ENCODE data around the gene MRPL55.

MRPL55 gene

GRCh38 chr1:228150120-228150460 lies 41.0 kb upstream of the MRPL55 start:
- no peaks in the 10 kb centered on the region for H3K27me3 ChIP-seq (ENCODE audit: insufficient read depth, poor library complexity, severe bottlenecking)
- no peak overlapping the region for H3K27ac ChIP-seq (replicated peaks)
- no peak for TF ChIP-seq SPI1 (IDR thresholded peaks at IDR 0.05; ENCODE audit: borderline replicate concordance, low read depth)
- no peak for TF ChIP-seq GABPA (IDR thresholded peaks at IDR 0.05; ENCODE audit: low read depth)
- no peak for TF ChIP-seq POLR2AphosphoS5 (IDR thresholded peaks at IDR 0.05; ENCODE audit: low read depth)
- TF ChIP-seq REST (IDR thresholded peaks at IDR 0.05; ENCODE audit: insufficient replicate concordance, low read depth): no peak
- no peak for TF ChIP-seq CTCF (IDR thresholded peaks at IDR 0.05; ENCODE audit: insufficient read depth, low read length)
- H3K4me3 ChIP-seq (replicated peaks; ENCODE audit: insufficient read depth, low read length): no peak overlapping the region
- no peak for DNase-seq (ENCODE audit: low read depth in 1 of 2, low spot score in 1 of 2)

GRCh38 chr1:228149406-228150119 lies 40.5 kb upstream of the MRPL55 start, which contains the start of gene GJC2:
TSS of gene GJC2 (plus strand) at chr1:228149930. CDS start at chr1:228157759, 7,829 bp downstream.
- no peak for DNase-seq (ENCODE audit: low read depth in 1 of 2, low spot score in 1 of 2)
- no peaks in the 10 kb centered on the region for H3K27me3 ChIP-seq (ENCODE audit: insufficient read depth, poor library complexity, severe bottlenecking)
- H3K4me3 ChIP-seq (replicated peaks; ENCODE audit: insufficient read depth, low read length): no peak within 1 kb of the TSS
- H3K27ac ChIP-seq (replicated peaks): no peak within 1 kb of the TSS
- TF ChIP-seq REST (IDR thresholded peaks at IDR 0.05; ENCODE audit: insufficient replicate concordance, low read depth) (no peak), CTCF (IDR thresholded peaks at IDR 0.05; ENCODE audit: insufficient read depth, low read length) (no peak), SPI1 (IDR thresholded peaks at IDR 0.05; ENCODE audit: borderline replicate concordance, low read depth) (no peak)

GRCh38 chr1:228148935-228149405 lies 39.9 kb upstream of the MRPL55 start:
- Histone ChIP-seq H3K27ac (replicated peaks) (no peak overlapping the region), H3K4me3 (replicated peaks; ENCODE audit: insufficient read depth, low read length) (no peak overlapping the region), H3K27me3 (ENCODE audit: insufficient read depth, poor library complexity, severe bottlenecking) (no peaks in the 10 kb centered on the region)
- no peak for DNase-seq (ENCODE audit: low read depth in 1 of 2, low spot score in 1 of 2)
- TF ChIP-seq SPI1 (IDR thresholded peaks at IDR 0.05; ENCODE audit: borderline replicate concordance, low read depth) (no peak), GABPA (IDR thresholded peaks at IDR 0.05; ENCODE audit: low read depth) (no peak), REST (IDR thresholded peaks at IDR 0.05; ENCODE audit: insufficient replicate concordance, low read depth) (no peak), POLR2AphosphoS5 (IDR thresholded peaks at IDR 0.05; ENCODE audit: low read depth) (no peak), CTCF (IDR thresholded peaks at IDR 0.05; ENCODE audit: insufficient read depth, low read length) (no peak)
